Loucy (cell line): ENCODE data around the gene YOD1.

ENCODE experiments used
- CTCF ChIP-seq: fragments of 200-600 bp; sonication (generic); conservative IDR thresholded peaks from 2 replicates; pipeline ENCODE4 v1.5.1; 2014; ENCODE audit warnings: mild to moderate bottlenecking, antibody characterized with exemption, low read length
- EZH2phosphoT487 ChIP-seq: fragments of 200-600 bp; IDR thresholded peaks from 2 replicates; pipeline ENCODE4 v1.6.1; 2018; ENCODE audit warnings: antibody characterized with exemption, mild to moderate bottlenecking, moderate library complexity, borderline replicate concordance

- TF ChIP-seq CTCF (no peak), EZH2phosphoT487 (no peak)
Observed at GRCh38 chr1:207039380-207040180, 11.4 kb downstream of the YOD1 start.
